Effector memory CD4-positive, alpha-beta T cell (primary cell): ENCODE data around the gene ZFAND2A.
"Not testable (repeated sequence)": the region's sequence is repeated elsewhere in the genome, so short reads cannot be mapped to it uniquely, and the experiment has no call there.

ENCODE experiments used
- DNase-seq, 3 donors: peaks; one replicate each; pipeline ENCODE4 v3.0.0-alpha.2; 2020
- H3K27ac ChIP-seq: 2 replicates; pipeline ENCODE4 v1.7.0; 2013; ENCODE audit warnings: mild to moderate bottlenecking, low read length, moderate library complexity; ENCODE audit not compliant: insufficient read depth, poor library complexity, severe bottlenecking
- H3K27me3 ChIP-seq: replicated peaks from 2 replicates; pipeline ENCODE4 v1.7.0; 2013; ENCODE audit warnings: mild to moderate bottlenecking, low read length; ENCODE audit not compliant: insufficient read depth, control insufficient read depth, poor library complexity, severe bottlenecking
- H3K36me3 ChIP-seq: 2 replicates; pipeline ENCODE4 v1.7.0; 2013; ENCODE audit warnings: mild to moderate bottlenecking, low read length, moderate library complexity; ENCODE audit not compliant: control insufficient read depth, insufficient read depth
- H3K4me1 ChIP-seq: 2 replicates; pipeline ENCODE4 v1.7.0; 2013; ENCODE audit warnings: low read length, mild to moderate bottlenecking; ENCODE audit not compliant: control insufficient read depth, insufficient read depth, poor library complexity, severe bottlenecking
- H3K4me3 ChIP-seq: 2 replicates; pipeline ENCODE4 v1.7.0; 2013; ENCODE audit warnings: low read length, low read depth, mild to moderate bottlenecking; ENCODE audit not compliant: insufficient read depth, poor library complexity, severe bottlenecking
- H3K9me3 ChIP-seq: 2 replicates; pipeline ENCODE4 v1.7.0; 2013; ENCODE audit warnings: mild to moderate bottlenecking, low read length, moderate library complexity; ENCODE audit not compliant: control insufficient read depth
- total RNA-seq, 3 donors: gene quantifications; one replicate each; lab custom pipeline; 2026; lab: John Stamatoyannopoulos, UW

Gene ZFAND2A
- total RNA-seq, result 41.6 to 48.2 (median 42.9) reads per million in 3 donors

- Histone ChIP-seq H3K9me3 (no peaks in the 10 kb centered on the region), H3K27me3 (no peaks in the 10 kb centered on the region), H3K4me1 (peaks cover 15% of the 10 kb centered on the region), H3K27ac (peak within 1 kb of the TSS; percentile 93), H3K4me3 (peak within 1 kb of the TSS; percentile 98), H3K36me3 (peaks cover 22% of the 10 kb centered on the region)
- DNase-seq, result peak; percentile 97 to 99 (median 97)
Observed at GRCh38 chr7:1159891-1160669, at the start of gene ZFAND2A. ZFAND2A (minus strand) TSS chr7:1160196; CDS start chr7:1158212, 1,984 bp downstream.

- Histone ChIP-seq H3K27me3 (peaks cover 5% of the 10 kb centered on the region), H3K9me3 (no peaks in the 10 kb centered on the region), H3K4me1 (no peaks in the 10 kb centered on the region), H3K27ac (no peak overlapping the region), H3K4me3 (no peak overlapping the region), H3K36me3 (no peaks in the 10 kb centered on the region)
- DNase-seq, result no peak
Observed at GRCh38 chr7:1209097-1209496, 49.1 kb upstream of the ZFAND2A start.

GRCh38 chr7:1205742-1206141 is 45.7 kb upstream of the ZFAND2A start:
- H3K36me3 ChIP-seq, H3K27me3 ChIP-seq, H3K27ac ChIP-seq, H3K4me1 ChIP-seq, DNase-seq, H3K9me3 ChIP-seq, H3K4me3 ChIP-seq: not testable (repeated sequence)

- no peak overlapping the region for H3K4me3 ChIP-seq
- no peaks in the 10 kb centered on the region for H3K4me1 ChIP-seq
- no peaks in the 10 kb centered on the region for H3K36me3 ChIP-seq
- H3K9me3 ChIP-seq, result no peaks in the 10 kb centered on the region
- DNase-seq, result no peak
- no peak overlapping the region for H3K27ac ChIP-seq
- no peaks in the 10 kb centered on the region for H3K27me3 ChIP-seq
Observed at GRCh38 chr7:1204460-1205140, 44.6 kb upstream of the ZFAND2A start.

- not testable (repeated sequence) for H3K9me3 ChIP-seq, H3K4me1 ChIP-seq, DNase-seq, H3K27me3 ChIP-seq, H3K36me3 ChIP-seq, H3K4me3 ChIP-seq, H3K27ac ChIP-seq
Observed at GRCh38 chr7:1202914-1203313, 42.9 kb upstream of the ZFAND2A start.

GRCh38 chr7:1201916-1202315 is 41.9 kb upstream of the ZFAND2A start:
- H3K27ac ChIP-seq, result no peak overlapping the region
- no peaks in the 10 kb centered on the region for H3K9me3 ChIP-seq
- H3K36me3 ChIP-seq, result no peaks in the 10 kb centered on the region
- H3K27me3 ChIP-seq, result no peaks in the 10 kb centered on the region
- H3K4me1 ChIP-seq, result no peaks in the 10 kb centered on the region
- no peak overlapping the region for H3K4me3 ChIP-seq
- DNase-seq, result no peak

- H3K36me3 ChIP-seq, result no peaks in the 10 kb centered on the region
- no peaks in the 10 kb centered on the region for H3K9me3 ChIP-seq
- H3K27ac ChIP-seq, result no peak overlapping the region
- DNase-seq, result no peak
- no peaks in the 10 kb centered on the region for H3K4me1 ChIP-seq
- H3K27me3 ChIP-seq, result no peaks in the 10 kb centered on the region
- no peak overlapping the region for H3K4me3 ChIP-seq
Observed at GRCh38 chr7:1200045-1200444, 40.0 kb upstream of the ZFAND2A start.

GRCh38 chr7:1197997-1198625 is 38.1 kb upstream of the ZFAND2A start:
- H3K4me3 ChIP-seq, result no peak overlapping the region
- H3K4me1 ChIP-seq, result no peaks in the 10 kb centered on the region
- H3K36me3 ChIP-seq, result no peaks in the 10 kb centered on the region
- H3K27me3 ChIP-seq, result no peaks in the 10 kb centered on the region
- no peaks in the 10 kb centered on the region for H3K9me3 ChIP-seq
- no peak for DNase-seq
- no peak overlapping the region for H3K27ac ChIP-seq

- no peaks in the 10 kb centered on the region for H3K4me1 ChIP-seq
- H3K9me3 ChIP-seq, result no peaks in the 10 kb centered on the region
- H3K27me3 ChIP-seq, result no peaks in the 10 kb centered on the region
- no peak for DNase-seq
- no peak overlapping the region for H3K4me3 ChIP-seq
- no peak overlapping the region for H3K27ac ChIP-seq
- H3K36me3 ChIP-seq, result no peaks in the 10 kb centered on the region
Observed at GRCh38 chr7:1196950-1197349, 37.0 kb upstream of the ZFAND2A start.

GRCh38 chr7:1196441-1196840 is 36.4 kb upstream of the ZFAND2A start:
- not testable (repeated sequence) for H3K9me3 ChIP-seq, H3K4me1 ChIP-seq, H3K4me3 ChIP-seq, DNase-seq, H3K36me3 ChIP-seq, H3K27ac ChIP-seq, H3K27me3 ChIP-seq
